ENCODE data around the gene GP1BB. TPM values are rescaled to one million over a fixed set of nuclear protein-coding genes. Genes with fewer than 3 reads are reported as not detected.

GP1BB gene
- total and polyA plus RNA-seq, 2 of the 13 experiments (the other 11 are each of a cell fraction or from before 2014, with no cell fraction given): not detected

GRCh38 chr22:19730655-19731360 lies 7.5 kb downstream of the GP1BB start (continued):
- TF ChIP-seq, protein P1, sequence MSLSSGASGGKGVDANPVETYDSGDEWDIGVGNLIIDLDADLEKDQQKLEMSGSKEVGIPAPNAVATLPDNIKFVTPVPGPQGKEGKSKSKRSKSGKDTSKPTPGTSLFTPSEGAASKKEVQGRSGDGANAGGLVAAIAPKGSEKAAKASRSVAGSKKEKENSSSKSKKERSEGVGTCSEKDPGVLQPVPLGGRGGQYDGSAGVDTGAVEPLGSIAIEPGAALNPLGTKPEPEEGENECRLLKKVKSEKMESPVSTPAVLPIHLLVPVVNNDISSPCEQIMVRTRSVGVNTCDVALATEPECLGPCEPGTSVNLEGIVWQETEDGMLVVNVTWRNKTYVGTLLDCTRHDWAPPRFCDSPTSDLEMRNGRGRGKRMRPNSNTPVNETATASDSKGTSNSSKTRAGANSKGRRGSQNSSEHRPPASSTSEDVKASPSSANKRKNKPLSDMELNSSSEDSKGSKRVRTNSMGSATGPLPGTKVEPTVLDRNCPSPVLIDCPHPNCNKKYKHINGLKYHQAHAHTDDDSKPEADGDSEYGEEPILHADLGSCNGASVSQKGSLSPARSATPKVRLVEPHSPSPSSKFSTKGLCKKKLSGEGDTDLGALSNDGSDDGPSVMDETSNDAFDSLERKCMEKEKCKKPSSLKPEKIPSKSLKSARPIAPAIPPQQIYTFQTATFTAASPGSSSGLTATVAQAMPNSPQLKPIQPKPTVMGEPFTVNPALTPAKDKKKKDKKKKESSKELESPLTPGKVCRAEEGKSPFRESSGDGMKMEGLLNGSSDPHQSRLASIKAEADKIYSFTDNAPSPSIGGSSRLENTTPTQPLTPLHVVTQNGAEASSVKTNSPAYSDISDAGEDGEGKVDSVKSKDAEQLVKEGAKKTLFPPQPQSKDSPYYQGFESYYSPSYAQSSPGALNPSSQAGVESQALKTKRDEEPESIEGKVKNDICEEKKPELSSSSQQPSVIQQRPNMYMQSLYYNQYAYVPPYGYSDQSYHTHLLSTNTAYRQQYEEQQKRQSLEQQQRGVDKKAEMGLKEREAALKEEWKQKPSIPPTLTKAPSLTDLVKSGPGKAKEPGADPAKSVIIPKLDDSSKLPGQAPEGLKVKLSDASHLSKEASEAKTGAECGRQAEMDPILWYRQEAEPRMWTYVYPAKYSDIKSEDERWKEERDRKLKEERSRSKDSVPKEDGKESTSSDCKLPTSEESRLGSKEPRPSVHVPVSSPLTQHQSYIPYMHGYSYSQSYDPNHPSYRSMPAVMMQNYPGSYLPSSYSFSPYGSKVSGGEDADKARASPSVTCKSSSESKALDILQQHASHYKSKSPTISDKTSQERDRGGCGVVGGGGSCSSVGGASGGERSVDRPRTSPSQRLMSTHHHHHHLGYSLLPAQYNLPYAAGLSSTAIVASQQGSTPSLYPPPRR (CRISPR knock-in tag; IDR thresholded peaks at IDR 0.05; ENCODE audit: borderline replicate concordance): peak; percentile 95
- no peak for TF ChIP-seq NR1H2 (CRISPR knock-in tag; IDR thresholded peaks at IDR 0.05; ENCODE audit: borderline replicate concordance, low read depth)
- TF ChIP-seq ZNF770 (CRISPR knock-in tag; IDR thresholded peaks at IDR 0.05): peak; percentile 82
- TF ChIP-seq, protein P2, sequence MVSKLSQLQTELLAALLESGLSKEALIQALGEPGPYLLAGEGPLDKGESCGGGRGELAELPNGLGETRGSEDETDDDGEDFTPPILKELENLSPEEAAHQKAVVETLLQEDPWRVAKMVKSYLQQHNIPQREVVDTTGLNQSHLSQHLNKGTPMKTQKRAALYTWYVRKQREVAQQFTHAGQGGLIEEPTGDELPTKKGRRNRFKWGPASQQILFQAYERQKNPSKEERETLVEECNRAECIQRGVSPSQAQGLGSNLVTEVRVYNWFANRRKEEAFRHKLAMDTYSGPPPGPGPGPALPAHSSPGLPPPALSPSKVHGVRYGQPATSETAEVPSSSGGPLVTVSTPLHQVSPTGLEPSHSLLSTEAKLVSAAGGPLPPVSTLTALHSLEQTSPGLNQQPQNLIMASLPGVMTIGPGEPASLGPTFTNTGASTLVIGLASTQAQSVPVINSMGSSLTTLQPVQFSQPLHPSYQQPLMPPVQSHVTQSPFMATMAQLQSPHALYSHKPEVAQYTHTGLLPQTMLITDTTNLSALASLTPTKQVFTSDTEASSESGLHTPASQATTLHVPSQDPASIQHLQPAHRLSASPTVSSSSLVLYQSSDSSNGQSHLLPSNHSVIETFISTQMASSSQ (IDR thresholded peaks at IDR 0.05; ENCODE audit: low read depth): no peak
- TF ChIP-seq, protein P2 (CRISPR knock-in tag; IDR thresholded peaks at IDR 0.05; ENCODE audit: borderline replicate concordance): peak; percentile 82
- no peak; the same call in 1 of the 2 replicates for TF ChIP-seq TSC22D2 (CRISPR knock-in tag; IDR thresholded peaks at IDR 0.05; ENCODE audit: borderline replicate concordance)
- no peak for TF ChIP-seq ZFP41 (CRISPR knock-in tag; IDR thresholded peaks at IDR 0.05; ENCODE audit: borderline replicate concordance)
- TF ChIP-seq ZNF292 (CRISPR knock-in tag; IDR thresholded peaks at IDR 0.05; ENCODE audit: borderline replicate concordance, low read depth): peak; percentile 67
- peak; percentile 69; the same call in 1 of the 2 replicates for TF ChIP-seq ZNF430 (CRISPR knock-in tag; IDR thresholded peaks at IDR 0.05)
- TF ChIP-seq ZNF460 (CRISPR knock-in tag; IDR thresholded peaks at IDR 0.05; ENCODE audit: borderline replicate concordance): no peak
- TF ChIP-seq, protein P3, sequence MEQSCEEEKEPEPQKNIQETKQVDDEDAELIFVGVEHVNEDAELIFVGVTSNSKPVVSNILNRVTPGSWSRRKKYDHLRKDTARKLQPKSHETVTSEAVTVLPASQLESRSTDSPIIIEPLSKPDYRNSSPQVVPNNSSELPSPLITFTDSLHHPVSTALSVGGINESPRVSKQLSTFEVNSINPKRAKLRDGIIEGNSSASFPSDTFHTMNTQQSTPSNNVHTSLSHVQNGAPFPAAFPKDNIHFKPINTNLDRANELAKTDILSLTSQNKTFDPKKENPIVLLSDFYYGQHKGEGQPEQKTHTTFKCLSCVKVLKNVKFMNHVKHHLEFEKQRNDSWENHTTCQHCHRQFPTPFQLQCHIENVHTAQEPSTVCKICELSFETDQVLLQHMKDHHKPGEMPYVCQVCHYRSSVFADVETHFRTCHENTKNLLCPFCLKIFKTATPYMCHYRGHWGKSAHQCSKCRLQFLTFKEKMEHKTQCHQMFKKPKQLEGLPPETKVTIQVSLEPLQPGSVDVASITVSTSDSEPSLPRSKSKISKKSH (CRISPR knock-in tag; IDR thresholded peaks at IDR 0.05; ENCODE audit: borderline replicate concordance): peak; percentile 41; the same call in 1 of the 2 replicates
- TF ChIP-seq NR2F2 (IDR thresholded peaks at IDR 0.05; ENCODE audit: borderline replicate concordance, low read depth): peak; percentile 57; the same call in 1 of the 2 replicates
- no peak for TF ChIP-seq FOXA1 (IDR thresholded peaks at IDR 0.05)
- TF ChIP-seq FOXA1 (CRISPR knock-in tag; IDR thresholded peaks at IDR 0.05): peak; percentile 96
- no peak; the same call in 1 of the 2 replicates for TF ChIP-seq MAZ (IDR thresholded peaks at IDR 0.05; ENCODE audit: borderline replicate concordance, low read depth, low read length)
- peak; percentile 96 for TF ChIP-seq MAZ (CRISPR knock-in tag; IDR thresholded peaks at IDR 0.05; ENCODE audit: low read depth)

Measured in HepG2 (cell line).